OCI-LY3 (cell line): ENCODE results near the gene IQCE.
"Not testable (repeated sequence)": the region's sequence is repeated elsewhere in the genome, so short reads cannot be mapped to it uniquely, and the experiment has no call there.

ENCODE experiments used
- CTCF ChIP-seq: fragments of 200-600, 300-600 bp; sonication (generic); IDR thresholded peaks from 2 replicates; pipeline ENCODE4 v1.5.1; 2014; ENCODE audit warnings: antibody characterized with exemption, low read length, low read depth
- EZH2phosphoT487 ChIP-seq: fragments of 200-600 bp; shearing (Covaris generic); IDR thresholded peaks from 2 replicates; pipeline ENCODE4 v1.6.1; 2018; ENCODE audit warnings: antibody characterized with exemption, mixed run types, low read depth

- TF ChIP-seq CTCF, EZH2phosphoT487: not testable (repeated sequence)
Observed at GRCh38 chr7:2535872-2536627, 22.7 kb upstream of the IQCE start.
